Gastrocnemius medialis (tissue), 4 donors: Measurements from ENCODE around the gene DLX5.

ENCODE experiments used
- CTCF ChIP-seq, 5 experiments: fragments of 450-650 bp in 3 of 5; fragments of 200-600 bp in 2 of 5; sonication (generic) in 2 of 5; IDR thresholded peaks in 4 of 5; conservative IDR thresholded peaks in 1 of 5; 1 replicate in 4 of 5; 2 replicates in 1 of 5; pipeline ENCODE4 v1.5.1; 2016 to 2019; ENCODE audit warnings: antibody characterized with exemption in 5 of 5, mild to moderate bottlenecking in 3 of 5, moderate library complexity in 3 of 5
- POLR2A ChIP-seq, 2 donors: fragments of 450-650 bp; IDR thresholded peaks; one replicate each; pipeline ENCODE4 v1.6.1; 2017; ENCODE audit warnings: antibody characterized with exemption in 2 of 2, mild to moderate bottlenecking in 2 of 2, moderate library complexity in 2 of 2

DNA sequence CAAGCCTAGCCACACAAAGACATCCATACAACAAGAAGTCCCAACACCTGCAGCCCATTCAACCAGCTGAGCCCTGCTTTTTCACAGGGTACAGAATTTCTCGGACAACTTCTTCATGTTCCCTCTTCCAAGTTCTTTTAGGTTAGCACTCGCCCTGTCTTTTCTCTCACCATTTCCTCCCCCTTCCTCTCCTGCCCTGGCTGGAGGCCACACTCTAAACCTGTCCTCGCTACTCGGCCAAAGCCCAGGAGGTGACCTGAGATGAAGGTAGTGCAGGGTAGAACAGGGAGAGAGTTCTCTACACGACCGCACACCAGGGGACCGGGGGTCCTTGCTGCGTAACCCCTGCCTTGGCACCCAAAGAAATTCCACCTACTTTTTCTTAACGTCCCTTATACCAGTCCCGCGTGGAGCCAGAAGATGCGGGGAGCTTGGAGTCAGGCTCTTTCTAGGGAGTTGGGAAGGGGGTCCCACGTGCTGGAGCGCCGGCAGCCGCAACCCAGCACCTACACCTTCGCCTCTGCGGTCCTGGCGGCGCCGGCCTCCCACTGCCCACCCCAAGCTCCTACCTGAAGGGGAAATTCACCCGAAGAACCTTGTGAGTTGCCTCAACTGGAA, 35.3 kb downstream of the DLX5 start:
- TF ChIP-seq POLR2A (IDR thresholded peaks at IDR 0.05) (no peak), CTCF (IDR thresholded peaks at IDR 0.05 in 4 of 5, conservative IDR thresholded peaks at IDR 0.05 in 1 of 5) (no peak)
